ENCODE data around the gene SEMG2.

Gene SEMG2

GRCh38 chr20:45230631-45231030 is 9.5 kb downstream of the SEMG2 start:
- DNase-seq: no peak

GRCh38 chr20:45235995-45236394 is 14.8 kb downstream of the SEMG2 start:
- DNase-seq: peak in 1 of 2 donors; percentile 4

- DNase-seq: no peak
Measured at GRCh38 chr20:45238139-45238538, 17.0 kb downstream of the SEMG2 start.

GRCh38 chr20:45246109-45246508 is 24.9 kb downstream of the SEMG2 start:
- DNase-seq: no peak

- DNase-seq: no peak
Measured at GRCh38 chr20:45247865-45248264, 26.7 kb downstream of the SEMG2 start.

- DNase-seq: no peak
Measured at GRCh38 chr20:45248609-45249008, 27.4 kb downstream of the SEMG2 start.

- DNase-seq: no peak
Measured at GRCh38 chr20:45251884-45252560, 30.8 kb downstream of the SEMG2 start.

GRCh38 chr20:45253261-45253660 is 32.1 kb downstream of the SEMG2 start:
- DNase-seq: no peak

- peak; percentile 77 to 94 for DNase-seq
Measured at GRCh38 chr20:45254383-45255262, 33.5 kb downstream of the SEMG2 start, which contains the start of gene SLPI. Gene SLPI (minus strand): TSS chr20:45254564. CDS start chr20:45254543, 21 bp downstream.

- DNase-seq: no peak
Measured at GRCh38 chr20:45257161-45257560, 36.0 kb downstream of the SEMG2 start.

GRCh38 chr20:45257711-45258110 is 36.5 kb downstream of the SEMG2 start:
- DNase-seq: no peak

- DNase-seq: no peak
Measured at GRCh38 chr20:45258259-45258658, 37.1 kb downstream of the SEMG2 start.

- DNase-seq: no peak
Measured at GRCh38 chr20:45258664-45259063, 37.5 kb downstream of the SEMG2 start.

GRCh38 chr20:45263556-45264266 is 42.5 kb downstream of the SEMG2 start:
- DNase-seq: no peak

GRCh38 chr20:45266977-45267376 is 45.8 kb downstream of the SEMG2 start:
- no peak for DNase-seq

- no peak for DNase-seq
Measured at GRCh38 chr20:45268531-45268930, 47.4 kb downstream of the SEMG2 start.

- DNase-seq: no peak
Measured at GRCh38 chr20:45269056-45269455, 47.9 kb downstream of the SEMG2 start.

- DNase-seq: no peak
Measured at GRCh38 chr20:45269754-45270270, 48.6 kb downstream of the SEMG2 start.
